Effector memory CD4-positive, alpha-beta T cell (primary cell): Measurements from ENCODE around the gene PDS5B.

ENCODE experiments used
- DNase-seq, 3 donors: peaks; one replicate each; pipeline ENCODE4 v3.0.0-alpha.2; 2020
- H3K27ac ChIP-seq: 2 replicates; pipeline ENCODE4 v1.7.0; 2013; ENCODE audit warnings: mild to moderate bottlenecking, low read length, moderate library complexity; ENCODE audit not compliant: insufficient read depth, poor library complexity, severe bottlenecking
- H3K27me3 ChIP-seq: replicated peaks from 2 replicates; pipeline ENCODE4 v1.7.0; 2013; ENCODE audit warnings: mild to moderate bottlenecking, low read length; ENCODE audit not compliant: insufficient read depth, control insufficient read depth, poor library complexity, severe bottlenecking
- H3K36me3 ChIP-seq: 2 replicates; pipeline ENCODE4 v1.7.0; 2013; ENCODE audit warnings: mild to moderate bottlenecking, low read length, moderate library complexity; ENCODE audit not compliant: control insufficient read depth, insufficient read depth
- H3K4me1 ChIP-seq: 2 replicates; pipeline ENCODE4 v1.7.0; 2013; ENCODE audit warnings: low read length, mild to moderate bottlenecking; ENCODE audit not compliant: control insufficient read depth, insufficient read depth, poor library complexity, severe bottlenecking
- H3K4me3 ChIP-seq: 2 replicates; pipeline ENCODE4 v1.7.0; 2013; ENCODE audit warnings: low read length, low read depth, mild to moderate bottlenecking; ENCODE audit not compliant: insufficient read depth, poor library complexity, severe bottlenecking
- H3K9me3 ChIP-seq: 2 replicates; pipeline ENCODE4 v1.7.0; 2013; ENCODE audit warnings: mild to moderate bottlenecking, low read length, moderate library complexity; ENCODE audit not compliant: control insufficient read depth

PDS5B gene

DNA sequence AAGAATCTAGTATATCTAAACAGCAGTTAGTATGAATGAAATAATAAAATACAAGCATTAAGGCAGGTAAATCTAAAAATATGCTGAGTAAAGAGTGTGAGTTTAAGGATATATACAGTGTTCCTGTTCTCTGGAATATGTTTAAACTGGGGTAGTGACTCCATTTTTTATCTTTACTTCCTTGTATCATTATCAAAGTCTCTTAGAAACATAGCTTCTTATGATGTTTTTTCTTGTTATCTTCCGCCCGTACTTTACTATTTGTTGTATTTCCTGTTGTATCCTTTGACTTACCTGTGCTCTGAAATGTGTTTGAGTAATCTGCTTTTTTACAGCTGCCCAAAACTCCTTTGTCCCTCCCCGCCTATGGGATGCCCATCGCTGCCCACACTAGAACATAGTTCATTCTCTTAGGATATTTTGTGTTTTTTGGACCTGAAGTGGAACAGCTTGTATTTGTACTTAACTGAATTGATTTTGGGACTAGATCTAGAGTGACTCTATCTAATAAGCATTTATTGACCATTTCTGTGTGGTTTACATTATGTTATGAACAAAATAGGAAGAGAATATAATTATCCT, 80.8 kb downstream of the PDS5B start:
- Histone ChIP-seq H3K27ac (no peak overlapping the region), H3K36me3 (peaks cover 3% of the 10 kb centered on the region), H3K9me3 (no peaks in the 10 kb centered on the region), H3K4me1 (no peaks in the 10 kb centered on the region), H3K27me3 (no peaks in the 10 kb centered on the region), H3K4me3 (no peak overlapping the region)
- no peak for DNase-seq

DNA sequence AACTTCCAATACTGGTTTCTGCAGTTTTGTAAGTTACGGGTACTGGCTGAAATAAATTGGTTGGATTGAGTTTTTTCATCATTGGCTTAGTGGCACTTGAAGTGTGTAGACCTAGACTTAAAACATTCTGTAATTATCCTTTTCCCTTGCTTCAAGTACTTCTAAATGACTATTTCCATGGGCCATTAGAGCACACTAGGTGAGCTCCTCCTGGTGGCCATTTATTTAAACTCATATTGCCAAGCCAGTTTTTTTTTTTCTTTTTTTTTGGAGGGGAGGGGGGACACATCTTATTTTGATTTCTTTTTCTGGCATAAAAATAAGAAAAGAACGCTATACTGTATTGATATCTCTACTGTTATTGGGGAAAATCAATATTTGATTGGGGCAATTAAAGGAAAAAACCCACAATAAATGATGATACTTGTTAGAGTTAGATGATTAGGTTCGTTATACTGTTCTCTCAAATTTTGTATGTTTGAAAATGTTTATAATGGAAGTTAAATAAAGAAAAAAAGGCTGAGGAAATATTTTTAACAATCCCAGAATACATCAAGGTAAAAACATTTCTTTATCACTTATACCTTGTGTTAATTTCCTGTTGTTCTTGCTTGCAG, 82.9 kb downstream of the PDS5B start:
- H3K36me3 ChIP-seq = peaks cover 3% of the 10 kb centered on the region
- no peaks in the 10 kb centered on the region for H3K9me3 ChIP-seq
- no peak for DNase-seq
- no peak overlapping the region for H3K4me3 ChIP-seq
- no peaks in the 10 kb centered on the region for H3K27me3 ChIP-seq
- H3K4me1 ChIP-seq = no peaks in the 10 kb centered on the region
- no peak overlapping the region for H3K27ac ChIP-seq

DNA sequence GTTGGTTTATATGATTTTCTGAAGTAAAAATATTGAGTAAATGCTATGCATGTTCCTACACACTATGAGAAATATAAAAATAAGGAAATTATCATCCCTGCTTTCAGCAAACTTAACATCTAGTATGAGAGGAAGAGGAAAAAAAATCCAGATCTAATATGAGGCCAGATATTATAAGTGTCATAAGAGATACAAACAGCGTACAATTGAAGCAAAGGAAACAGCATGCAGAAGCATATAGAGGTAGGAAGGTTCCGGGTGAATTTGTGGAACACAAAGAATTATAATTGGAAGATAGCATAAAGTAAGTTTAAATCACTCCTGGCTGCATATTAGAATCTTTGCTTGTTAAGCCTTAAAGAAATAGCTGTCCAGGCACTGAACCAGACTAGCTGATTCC, 88.3 kb downstream of the PDS5B start:
- H3K27me3 ChIP-seq = no peaks in the 10 kb centered on the region
- H3K4me3 ChIP-seq = no peak overlapping the region
- H3K9me3 ChIP-seq = no peaks in the 10 kb centered on the region
- no peak overlapping the region for H3K27ac ChIP-seq
- peaks cover 10% of the 10 kb centered on the region for H3K36me3 ChIP-seq
- no peaks in the 10 kb centered on the region for H3K4me1 ChIP-seq
- DNase-seq = no peak

DNA sequence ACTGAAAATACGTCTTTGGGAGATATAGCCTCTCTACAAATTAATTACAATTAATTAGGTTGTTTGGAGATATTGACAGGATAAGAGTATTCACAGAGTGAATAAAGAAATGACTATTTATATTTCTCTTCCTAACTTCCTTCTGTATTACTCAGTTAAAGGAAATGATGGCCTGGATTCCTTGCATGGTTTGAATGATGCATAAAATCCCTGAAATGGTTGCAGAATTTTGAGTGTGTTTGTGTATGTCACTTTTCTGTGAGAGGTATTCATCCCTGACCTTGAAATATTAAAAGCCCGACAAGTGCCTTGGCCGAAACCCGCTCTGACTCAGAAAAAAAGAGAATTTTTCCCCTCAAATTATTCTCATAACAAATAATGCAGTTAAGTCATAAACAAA, 90.0 kb downstream of the PDS5B start:
- H3K36me3 ChIP-seq = peaks cover 13% of the 10 kb centered on the region

DNA sequence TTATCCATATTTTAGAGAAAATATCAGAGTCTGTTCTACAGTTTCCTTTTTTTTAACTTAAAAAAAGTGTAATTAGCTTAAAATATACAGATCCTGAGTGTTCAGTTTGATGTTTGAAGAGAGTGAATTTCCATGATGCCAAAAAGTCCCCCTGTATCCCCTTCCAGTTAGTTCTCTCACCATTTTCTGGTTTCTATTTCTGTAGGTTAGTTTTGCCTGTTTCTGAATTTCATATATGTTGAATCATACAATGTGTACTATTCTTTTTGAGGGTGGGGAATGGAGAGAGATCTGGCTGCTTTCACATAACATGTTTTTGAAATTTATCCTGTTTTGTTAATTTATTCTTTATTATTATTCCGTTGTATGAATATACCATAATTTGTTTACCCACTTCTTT, 95.9 kb downstream of the PDS5B start:
- no peak for DNase-seq
- Histone ChIP-seq H3K9me3 (no peaks in the 10 kb centered on the region), H3K4me3 (no peak overlapping the region), H3K27ac (no peak overlapping the region), H3K36me3 (peaks cover 3% of the 10 kb centered on the region), H3K4me1 (no peaks in the 10 kb centered on the region), H3K27me3 (no peaks in the 10 kb centered on the region)

More for the DNA sequence above, 90.0 kb downstream of the PDS5B start:
- Histone ChIP-seq H3K27me3 (no peaks in the 10 kb centered on the region), H3K4me1 (no peaks in the 10 kb centered on the region), H3K4me3 (no peak overlapping the region), H3K27ac (no peak overlapping the region), H3K9me3 (no peaks in the 10 kb centered on the region)
- DNase-seq = no peak

DNA sequence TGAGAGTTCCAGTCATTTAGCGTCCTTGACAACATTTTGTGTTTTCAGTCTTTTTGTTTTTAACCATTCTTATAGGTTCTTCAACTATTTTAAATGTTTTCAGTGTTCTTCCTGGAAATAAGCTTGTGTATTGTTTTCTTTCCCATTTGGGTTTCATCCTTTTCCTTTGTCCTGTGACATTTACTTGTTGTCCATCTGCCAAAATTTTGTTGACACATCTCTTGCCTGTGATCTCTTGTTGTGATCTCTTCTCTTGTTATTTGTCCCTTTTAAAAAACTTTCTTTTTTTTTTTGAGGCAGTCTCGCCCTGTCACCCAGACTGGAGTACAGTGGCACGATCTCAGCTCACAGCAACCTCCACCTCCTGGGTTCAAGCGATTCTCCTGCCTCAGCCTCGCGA, 96.5 kb downstream of the PDS5B start:
- Histone ChIP-seq H3K4me1 (no peaks in the 10 kb centered on the region), H3K4me3 (no peak overlapping the region), H3K27ac (no peak overlapping the region), H3K36me3 (peaks cover 3% of the 10 kb centered on the region), H3K27me3 (no peaks in the 10 kb centered on the region), H3K9me3 (no peaks in the 10 kb centered on the region)
- no peak for DNase-seq

DNA sequence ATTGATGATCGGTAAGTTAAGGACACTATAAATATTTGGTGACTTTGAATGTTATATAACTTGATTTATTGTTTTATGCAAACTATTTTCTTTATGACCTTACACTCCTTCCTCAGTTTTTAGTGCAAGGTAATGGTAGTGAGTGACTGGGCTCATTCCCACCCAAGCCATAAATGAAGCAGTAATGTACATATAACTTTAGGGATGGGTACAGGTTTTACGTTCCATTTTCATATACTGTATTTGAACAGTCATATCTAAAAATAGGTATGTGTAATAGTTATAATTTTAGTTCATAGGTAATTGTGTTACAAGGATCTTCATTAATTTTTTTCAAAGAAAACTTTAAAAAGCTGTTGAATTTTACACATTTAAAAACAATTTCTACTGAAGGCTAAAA, 101.0 kb downstream of the PDS5B start:
- no peak for DNase-seq
- Histone ChIP-seq H3K9me3 (no peaks in the 10 kb centered on the region), H3K4me3 (no peak overlapping the region), H3K4me1 (no peaks in the 10 kb centered on the region), H3K27me3 (no peaks in the 10 kb centered on the region), H3K36me3 (peaks cover 6% of the 10 kb centered on the region), H3K27ac (no peak overlapping the region)

DNA sequence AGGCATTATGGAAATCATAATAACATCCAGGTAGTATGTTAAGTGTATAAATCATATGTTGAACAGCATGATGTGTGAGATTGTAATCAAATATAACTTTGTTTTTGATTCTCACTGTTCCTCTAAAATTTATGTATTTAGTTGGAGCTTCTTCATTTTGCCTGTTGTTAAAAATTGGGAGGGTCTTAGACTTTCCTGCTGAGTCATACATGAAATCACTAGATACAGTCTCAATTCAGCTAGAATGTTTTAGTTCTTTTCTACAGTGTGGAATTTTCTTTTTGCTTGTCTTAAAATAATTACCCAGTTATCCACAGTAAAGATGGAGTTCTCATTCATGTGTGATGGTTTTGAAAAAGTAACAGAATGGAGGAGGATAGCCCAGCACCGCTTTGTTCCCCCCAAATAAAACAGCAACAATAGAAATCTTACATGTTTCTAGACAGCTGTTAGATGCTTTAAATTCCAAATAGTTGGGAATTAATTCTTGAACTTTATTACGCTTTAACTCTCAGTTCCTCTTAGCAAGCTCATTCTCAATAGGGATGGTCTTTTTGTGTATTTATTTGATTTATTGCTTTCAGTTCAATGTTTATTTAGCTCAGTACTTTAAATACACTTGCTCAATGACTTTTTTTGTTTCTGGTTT, 109.5 kb downstream of the PDS5B start:
- H3K27ac ChIP-seq = no peak overlapping the region
- H3K4me3 ChIP-seq = no peak overlapping the region
- peaks cover 3% of the 10 kb centered on the region for H3K36me3 ChIP-seq
- no peak for DNase-seq
- no peaks in the 10 kb centered on the region for H3K4me1 ChIP-seq
- H3K9me3 ChIP-seq = no peaks in the 10 kb centered on the region
- H3K27me3 ChIP-seq = no peaks in the 10 kb centered on the region

DNA sequence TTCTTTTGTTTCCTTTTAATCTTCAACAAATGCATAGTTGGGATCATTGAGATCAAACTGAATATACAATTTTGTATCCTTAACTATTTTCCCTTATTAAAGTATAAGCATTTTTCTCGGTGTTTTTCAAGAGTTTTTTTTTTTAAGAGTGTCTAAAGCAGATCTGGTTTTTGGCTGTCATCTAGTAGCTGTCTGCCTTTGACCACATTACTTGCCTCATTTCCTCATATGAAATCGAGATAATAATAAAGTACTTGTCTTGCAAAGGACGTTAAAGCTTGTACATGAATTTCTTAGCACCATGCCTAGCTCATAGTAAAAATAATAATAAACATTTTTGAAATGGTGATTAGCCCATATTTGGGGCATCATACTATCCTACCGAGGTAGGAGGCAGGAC, 121.2 kb downstream of the PDS5B start:
- Histone ChIP-seq H3K4me1 (no peaks in the 10 kb centered on the region), H3K4me3 (no peak overlapping the region), H3K27me3 (no peaks in the 10 kb centered on the region), H3K27ac (no peak overlapping the region), H3K9me3 (no peaks in the 10 kb centered on the region), H3K36me3 (peaks cover 26% of the 10 kb centered on the region)
- DNase-seq = no peak

DNA sequence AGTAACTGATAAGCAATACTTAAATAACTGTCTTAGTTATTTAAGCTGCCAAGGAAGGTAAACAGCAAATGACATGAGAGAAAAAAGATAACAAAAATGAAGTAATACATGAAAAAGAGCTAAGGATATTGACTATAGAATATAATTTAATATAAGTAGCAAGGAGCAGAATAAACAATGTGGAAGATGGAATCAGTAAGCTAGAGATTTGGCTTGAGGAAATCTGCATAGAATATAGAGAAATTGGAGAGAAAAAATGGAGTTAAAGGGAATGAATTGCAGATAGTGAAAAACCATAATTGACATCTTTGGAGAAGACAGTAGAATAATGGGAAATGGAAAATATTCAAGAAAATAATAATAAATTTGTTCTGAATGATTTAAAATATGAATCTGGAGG, 127.1 kb downstream of the PDS5B start:
- Histone ChIP-seq H3K4me1 (no peaks in the 10 kb centered on the region), H3K4me3 (no peak overlapping the region), H3K27ac (no peak overlapping the region), H3K36me3 (peaks cover 37% of the 10 kb centered on the region), H3K27me3 (no peaks in the 10 kb centered on the region), H3K9me3 (no peaks in the 10 kb centered on the region)
- DNase-seq = no peak
